Neural cell (in vitro differentiated cells): ENCODE data around the gene NDUFAF2. TPM values are rescaled to one million over a fixed set of nuclear protein-coding genes. Genes with fewer than 3 reads are reported as not detected.

Experiments
- H2AFZ ChIP-seq: fragments of 200-600, 300-800 bp; sonication (generic), shearing (Covaris generic); 2 replicates; pipeline ENCODE4 v1.6.0; 2014; ENCODE audit warnings: low read depth, mild to moderate bottlenecking, antibody characterized with exemption, low read length, moderate library complexity
- H3F3A ChIP-seq: fragments of 200-600 bp; shearing (Covaris generic); 2 replicates; pipeline ENCODE4 v1.6.1; 2016; ENCODE audit warnings: mild to moderate bottlenecking, moderate library complexity, mixed read lengths, antibody characterized with exemption, low read length; ENCODE audit not compliant: insufficient read depth, poor library complexity, severe bottlenecking
- H3K27ac ChIP-seq: fragments of 200-600, 300-800 bp; sonication (generic), shearing (Covaris generic); 2 replicates; pipeline ENCODE4 v1.5.1; 2014; ENCODE audit warnings: mild to moderate bottlenecking, low read length, moderate library complexity
- H3K27me3 ChIP-seq: fragments of 300-800, 200-600 bp; sonication (generic), shearing (Covaris generic); 2 replicates; pipeline ENCODE4 v1.6.0; 2014; ENCODE audit warnings: mild to moderate bottlenecking, low read depth, low read length, moderate library complexity; ENCODE audit not compliant: insufficient read depth
- H3K36me3 ChIP-seq: fragments of 300-800, 200-600 bp; sonication (generic), shearing (Covaris generic); 2 replicates; pipeline ENCODE4 v1.5.1; 2014; ENCODE audit warnings: mild to moderate bottlenecking, antibody characterized with exemption, low read length, moderate library complexity; ENCODE audit not compliant: insufficient read depth
- H3K4me2 ChIP-seq: fragments of 300-800, 200-600 bp; sonication (generic), shearing (Covaris generic); 2 replicates; pipeline ENCODE4 v1.6.0; 2014; ENCODE audit warnings: mild to moderate bottlenecking, low read length
- H3K4me3 ChIP-seq: fragments of 300-800, 200-600 bp; sonication (generic), shearing (Covaris generic); 2 replicates; pipeline ENCODE4 v1.5.1; 2014; ENCODE audit warnings: mild to moderate bottlenecking, low read length, moderate library complexity
- H3K79me2 ChIP-seq: fragments of 200-600 bp; shearing (Covaris generic); replicated peaks from 2 replicates; pipeline ENCODE4 v1.6.0; 2014; ENCODE audit warnings: mild to moderate bottlenecking, low read length, moderate library complexity; ENCODE audit not compliant: insufficient read depth
- H3K9ac ChIP-seq: fragments of 300-800, 200-600 bp; sonication (generic), shearing (Covaris generic); 2 replicates; pipeline ENCODE4 v1.6.1; 2016; ENCODE audit warnings: mild to moderate bottlenecking, low read length, mixed read lengths
- H3K9me2 ChIP-seq: fragments of 200-600 bp; shearing (Covaris generic); 2 replicates; pipeline ENCODE4 v1.6.1; 2016; ENCODE audit warnings: mild to moderate bottlenecking, low read length, mixed read lengths; ENCODE audit not compliant: insufficient read depth
- H3K9me3 ChIP-seq: fragments of 200-600, 300-800 bp; sonication (generic), shearing (Covaris generic); 2 replicates; pipeline ENCODE4 v1.6.1; 2016; ENCODE audit warnings: mild to moderate bottlenecking, mixed run types, low read length, moderate library complexity, mixed read lengths
- H4K20me1 ChIP-seq: fragments of 200-600 bp; shearing (Covaris generic); 2 replicates; pipeline ENCODE4 v1.6.1; 2016; ENCODE audit warnings: mild to moderate bottlenecking, mixed run types; ENCODE audit not compliant: insufficient read depth
- EP300 ChIP-seq: fragments of 450-650 bp; conservative IDR thresholded peaks from 2 replicates; pipeline ENCODE4 v1.6.1; 2014; ENCODE audit warnings: antibody characterized with exemption, mild to moderate bottlenecking, moderate library complexity; ENCODE audit not compliant: poor library complexity, severe bottlenecking
- EZH2 ChIP-seq: fragments of 200-600, 300-800 bp; shearing (Covaris generic), sonication (generic); IDR thresholded peaks from 2 replicates; pipeline ENCODE4 v1.6.1; 2014; ENCODE audit warnings: antibody characterized with exemption, low read length, borderline replicate concordance, mild to moderate bottlenecking; ENCODE audit not compliant: insufficient read depth, poor library complexity, severe bottlenecking
- MXI1 ChIP-seq: fragments of 450-650 bp; conservative IDR thresholded peaks from 2 replicates; pipeline ENCODE4 v1.6.1; 2014; ENCODE audit warnings: antibody characterized with exemption, mild to moderate bottlenecking; ENCODE audit not compliant: poor library complexity, severe bottlenecking
- POLR2AphosphoS5 ChIP-seq: IDR thresholded peaks from 2 replicates; pipeline ENCODE4 v1.6.1; 2012
- RAD21 ChIP-seq: fragments of 450-650 bp; conservative IDR thresholded peaks from 2 replicates; pipeline ENCODE4 v1.6.1; 2014; ENCODE audit warnings: antibody characterized with exemption, mild to moderate bottlenecking, moderate library complexity
- SMC3 ChIP-seq: fragments of 450-650 bp; conservative IDR thresholded peaks from 2 replicates; pipeline ENCODE4 v1.6.1; 2014; ENCODE audit warnings: antibody characterized with exemption, mild to moderate bottlenecking, moderate library complexity; ENCODE audit not compliant: poor library complexity
- TAF1 ChIP-seq: IDR thresholded peaks from 2 replicates; pipeline ENCODE4 v1.6.1; 2012; ENCODE audit warnings: low read depth
- polyA minus RNA-seq: library from RNA; depleted of rRNA, polyadenylated mRNA; stranded (reverse); fragments of >200 nt; gene quantifications from 2 replicates; pipeline ENCODE4 v1.2.3, GENCODE V29; 2014
- polyA plus RNA-seq: library from polyadenylated mRNA; depleted of rRNA; stranded (reverse); fragments of >200 nt; gene quantifications from 2 replicates; pipeline ENCODE4 v1.2.3, GENCODE V29; 2014
- TF ChIP-seq, protein P1 (sequence below): IDR thresholded peaks from 2 replicates; pipeline ENCODE4 v1.6.1; 2012; ENCODE audit warnings: borderline replicate concordance
- TF ChIP-seq, protein P2 (sequence below): fragments of 450-650 bp; IDR thresholded peaks from 2 replicates; pipeline ENCODE4 v1.5.1; 2014; ENCODE audit warnings: antibody characterized with exemption, mild to moderate bottlenecking, moderate library complexity; ENCODE audit not compliant: poor library complexity, severe bottlenecking

Gene NDUFAF2, protein sequence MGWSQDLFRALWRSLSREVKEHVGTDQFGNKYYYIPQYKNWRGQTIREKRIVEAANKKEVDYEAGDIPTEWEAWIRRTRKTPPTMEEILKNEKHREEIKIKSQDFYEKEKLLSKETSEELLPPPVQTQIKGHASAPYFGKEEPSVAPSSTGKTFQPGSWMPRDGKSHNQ
- polyA plus RNA-seq (29.0 and 53.6 TPM in 2 replicates), polyA minus RNA-seq (13.9 and 14.4 TPM in 2 replicates)

DNA sequence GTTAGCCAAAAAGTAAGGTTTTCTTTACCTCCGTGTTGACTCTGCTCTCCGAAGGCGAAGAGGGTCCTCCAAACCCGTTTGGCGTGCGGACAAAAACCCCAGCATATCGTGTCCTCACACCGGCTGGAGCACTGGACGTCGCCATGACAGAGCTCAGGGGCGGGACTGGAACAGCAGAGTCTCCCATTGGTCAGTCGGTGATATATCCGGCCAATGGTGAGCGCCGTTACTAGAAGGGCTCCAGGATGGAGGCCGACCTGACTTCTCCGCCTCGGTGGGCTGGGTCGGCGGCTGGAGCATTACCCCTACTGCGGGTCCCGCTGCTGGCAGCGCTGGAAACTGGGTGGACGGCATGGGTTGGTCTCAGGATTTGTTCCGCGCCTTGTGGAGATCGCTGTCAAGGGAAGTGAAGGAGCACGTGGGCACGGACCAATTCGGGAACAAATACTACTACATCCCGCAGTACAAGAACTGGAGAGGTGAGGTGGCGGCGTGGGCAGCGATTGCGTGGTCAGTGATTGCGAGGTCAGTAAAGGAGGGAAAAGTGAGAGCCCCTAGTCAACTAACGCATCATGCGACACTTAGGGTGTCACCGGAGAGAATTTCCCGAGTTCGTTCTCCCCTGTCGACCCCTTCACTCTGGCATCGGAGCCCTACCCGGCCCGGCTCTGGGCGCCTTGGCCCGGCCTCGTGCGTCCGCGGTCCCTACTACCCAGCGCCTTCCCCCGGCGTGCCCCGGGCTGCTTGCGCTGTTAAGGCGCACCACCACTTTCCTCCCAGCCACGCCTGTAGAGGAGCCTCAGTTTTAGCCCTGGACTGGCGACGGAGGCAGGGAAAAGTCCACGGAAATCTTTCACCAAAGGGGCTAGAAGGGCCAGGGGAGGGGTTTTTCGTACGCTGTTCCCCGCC is at the start of gene NDUFAF2, which contains the start of gene ERCC8:
NDUFAF2 (plus strand) TSS at position 302 of the 909 bp plus-strand sequence; CDS start at position 353, 51 bp downstream.
ERCC8 (minus strand) TSS at position 167 of the 909 bp plus-strand sequence; CDS start at position 105, 62 bp downstream.
- peak within 1 kb of the TSS; percentile 71 for H3K4me2 ChIP-seq
- H3K36me3 ChIP-seq = no peaks in the 10 kb centered on the region
- H2AFZ ChIP-seq = peak within 1 kb of the TSS; percentile 78
- no peaks in the 10 kb centered on the region for H3K9me2 ChIP-seq
- H3K79me2 ChIP-seq = peaks cover 46% of the 10 kb centered on the region
- H3K27me3 ChIP-seq = no peaks in the 10 kb centered on the region
- no peaks in the 10 kb centered on the region for H3F3A ChIP-seq
- peak within 1 kb of the TSS; percentile 62 for H3K9ac ChIP-seq
- peak within 1 kb of the TSS; percentile 39 for H3K27ac ChIP-seq
- TF ChIP-seq POLR2AphosphoS5 (peak; percentile 63), MXI1 (peak; percentile 96), EZH2 (no peak), RAD21 (peak; percentile 30), EP300 (no peak), SMC3 (no peak), TAF1 (no peak)
- TF ChIP-seq, protein P1, sequence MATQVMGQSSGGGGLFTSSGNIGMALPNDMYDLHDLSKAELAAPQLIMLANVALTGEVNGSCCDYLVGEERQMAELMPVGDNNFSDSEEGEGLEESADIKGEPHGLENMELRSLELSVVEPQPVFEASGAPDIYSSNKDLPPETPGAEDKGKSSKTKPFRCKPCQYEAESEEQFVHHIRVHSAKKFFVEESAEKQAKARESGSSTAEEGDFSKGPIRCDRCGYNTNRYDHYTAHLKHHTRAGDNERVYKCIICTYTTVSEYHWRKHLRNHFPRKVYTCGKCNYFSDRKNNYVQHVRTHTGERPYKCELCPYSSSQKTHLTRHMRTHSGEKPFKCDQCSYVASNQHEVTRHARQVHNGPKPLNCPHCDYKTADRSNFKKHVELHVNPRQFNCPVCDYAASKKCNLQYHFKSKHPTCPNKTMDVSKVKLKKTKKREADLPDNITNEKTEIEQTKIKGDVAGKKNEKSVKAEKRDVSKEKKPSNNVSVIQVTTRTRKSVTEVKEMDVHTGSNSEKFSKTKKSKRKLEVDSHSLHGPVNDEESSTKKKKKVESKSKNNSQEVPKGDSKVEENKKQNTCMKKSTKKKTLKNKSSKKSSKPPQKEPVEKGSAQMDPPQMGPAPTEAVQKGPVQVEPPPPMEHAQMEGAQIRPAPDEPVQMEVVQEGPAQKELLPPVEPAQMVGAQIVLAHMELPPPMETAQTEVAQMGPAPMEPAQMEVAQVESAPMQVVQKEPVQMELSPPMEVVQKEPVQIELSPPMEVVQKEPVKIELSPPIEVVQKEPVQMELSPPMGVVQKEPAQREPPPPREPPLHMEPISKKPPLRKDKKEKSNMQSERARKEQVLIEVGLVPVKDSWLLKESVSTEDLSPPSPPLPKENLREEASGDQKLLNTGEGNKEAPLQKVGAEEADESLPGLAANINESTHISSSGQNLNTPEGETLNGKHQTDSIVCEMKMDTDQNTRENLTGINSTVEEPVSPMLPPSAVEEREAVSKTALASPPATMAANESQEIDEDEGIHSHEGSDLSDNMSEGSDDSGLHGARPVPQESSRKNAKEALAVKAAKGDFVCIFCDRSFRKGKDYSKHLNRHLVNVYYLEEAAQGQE = peak; percentile 41
- TF ChIP-seq, protein P2, sequence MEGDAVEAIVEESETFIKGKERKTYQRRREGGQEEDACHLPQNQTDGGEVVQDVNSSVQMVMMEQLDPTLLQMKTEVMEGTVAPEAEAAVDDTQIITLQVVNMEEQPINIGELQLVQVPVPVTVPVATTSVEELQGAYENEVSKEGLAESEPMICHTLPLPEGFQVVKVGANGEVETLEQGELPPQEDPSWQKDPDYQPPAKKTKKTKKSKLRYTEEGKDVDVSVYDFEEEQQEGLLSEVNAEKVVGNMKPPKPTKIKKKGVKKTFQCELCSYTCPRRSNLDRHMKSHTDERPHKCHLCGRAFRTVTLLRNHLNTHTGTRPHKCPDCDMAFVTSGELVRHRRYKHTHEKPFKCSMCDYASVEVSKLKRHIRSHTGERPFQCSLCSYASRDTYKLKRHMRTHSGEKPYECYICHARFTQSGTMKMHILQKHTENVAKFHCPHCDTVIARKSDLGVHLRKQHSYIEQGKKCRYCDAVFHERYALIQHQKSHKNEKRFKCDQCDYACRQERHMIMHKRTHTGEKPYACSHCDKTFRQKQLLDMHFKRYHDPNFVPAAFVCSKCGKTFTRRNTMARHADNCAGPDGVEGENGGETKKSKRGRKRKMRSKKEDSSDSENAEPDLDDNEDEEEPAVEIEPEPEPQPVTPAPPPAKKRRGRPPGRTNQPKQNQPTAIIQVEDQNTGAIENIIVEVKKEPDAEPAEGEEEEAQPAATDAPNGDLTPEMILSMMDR = no peak
- H3K4me3 ChIP-seq = peak within 1 kb of the TSS; percentile 91
- no peaks in the 10 kb centered on the region for H3K9me3 ChIP-seq
- H4K20me1 ChIP-seq = no peaks in the 10 kb centered on the region

DNA sequence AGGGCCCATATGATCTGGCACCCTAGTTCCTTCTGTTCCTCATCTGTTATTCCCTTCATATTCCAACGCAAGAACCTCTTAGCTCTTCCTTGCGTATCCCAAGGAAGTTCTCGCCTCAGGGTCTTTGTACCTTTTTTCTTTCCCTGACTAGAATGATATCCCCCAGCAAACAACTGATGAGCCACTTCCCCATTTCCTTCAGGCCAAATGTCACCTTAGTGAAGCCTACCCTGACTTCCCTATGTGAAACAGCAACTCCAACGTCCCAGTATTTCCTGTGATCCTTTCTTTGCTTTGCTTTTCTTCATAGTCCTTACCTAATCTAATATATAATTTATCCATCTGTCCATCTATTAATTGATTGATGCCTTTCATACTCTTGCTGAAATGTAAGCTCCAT is 48.0 kb upstream of the NDUFAF2 start:
- Histone ChIP-seq H3K27me3 (no peaks in the 10 kb centered on the region), H2AFZ (no peak overlapping the region), H3K4me3 (no peak overlapping the region), H3K36me3 (no peaks in the 10 kb centered on the region), H3K4me2 (no peak overlapping the region), H3K9me3 (no peaks in the 10 kb centered on the region), H3K79me2 (no peaks in the 10 kb centered on the region), H4K20me1 (no peaks in the 10 kb centered on the region), H3K9ac (no peak overlapping the region), H3K27ac (no peak overlapping the region), H3K9me2 (no peaks in the 10 kb centered on the region), H3F3A (no peaks in the 10 kb centered on the region)
- TF ChIP-seq EZH2 (no peak), SMC3 (no peak), TAF1 (no peak), RAD21 (no peak), EP300 (no peak), POLR2AphosphoS5 (no peak), MXI1 (no peak)
- TF ChIP-seq, protein P2 = no peak
- TF ChIP-seq, protein P1 = no peak
